IMR-90 (cell line): Measurements from ENCODE around the gene MEF2A. TPM values are rescaled to one million over a fixed set of nuclear protein-coding genes. Genes with fewer than 3 reads are reported as not detected.

ENCODE experiments used
- ATAC-seq: fragments of 200-7000 bp; cut with Tn5 transposase; 2 replicates; pipeline ENCODE4 v1.9.1; 2020; ENCODE audit warnings: low read depth, mild to moderate bottlenecking, moderate library complexity
- BruUV-seq: library from RNA; stranded (reverse); fragments of 400-500 nt; replicated peaks from 2 replicates; lab custom pipeline; 2021; lab: Mats Ljungman, UMichigan
- CTCF ChIA-PET: fragments of 300-600 bp; formaldehyde crosslinking; extraction: SDS; loops from one replicate; lab custom pipeline; 2021; ENCODE audit warnings: antibody characterized with exemption; lab: Yijun Ruan, JAX
- POLR2A ChIA-PET: fragments of 300-600 bp; sonication (Branson Sonifier 250); formaldehyde crosslinking; loops from one replicate; lab custom pipeline; 2022; ENCODE audit warnings: antibody characterized with exemption; ENCODE audit not compliant: unreplicated experiment; lab: Charles Lee
- DNase-seq: peaks from one replicate; pipeline ENCODE4 v3.0.0; 2013
- H2AFZ ChIP-seq: replicated peaks from 2 replicates; pipeline ENCODE3; 2013; ENCODE audit warnings: low read length, mild to moderate bottlenecking; ENCODE audit not compliant: poor library complexity
- H2AK5ac ChIP-seq: 2 replicates; pipeline ENCODE4 v1.6.1; 2013; ENCODE audit warnings: low read depth, low read length, inconsistent platforms
- H2AK9ac ChIP-seq: replicated peaks from 2 replicates; pipeline ENCODE3; 2013; ENCODE audit warnings: mild to moderate bottlenecking, low read depth, low read length, moderate library complexity; ENCODE audit not compliant: poor library complexity
- H2BK120ac ChIP-seq: 2 replicates; pipeline ENCODE4 v1.6.1; 2013; ENCODE audit warnings: low read depth, low read length, inconsistent platforms
- H2BK15ac ChIP-seq: 3 replicates; pipeline ENCODE4 v1.6.1; 2013; ENCODE audit warnings: low read depth, low read length, inconsistent platforms
- H2BK20ac ChIP-seq: 2 replicates; pipeline ENCODE4 v1.6.1; 2013; ENCODE audit warnings: low read depth, mild to moderate bottlenecking, inconsistent platforms, low read length, moderate library complexity
- H2BK5ac ChIP-seq: 2 replicates; pipeline ENCODE4 v1.6.1; 2013; ENCODE audit warnings: mild to moderate bottlenecking, low read depth, low read length, inconsistent platforms; ENCODE audit not compliant: poor library complexity, severe bottlenecking
- H3K14ac ChIP-seq: replicated peaks from 2 replicates; pipeline ENCODE4 v1.6.1; 2013; ENCODE audit warnings: low read depth, low read length, inconsistent platforms
- H3K18ac ChIP-seq: 2 replicates; pipeline ENCODE4 v1.6.1; 2013; ENCODE audit warnings: low read depth, low read length, control low read depth
- H3K23ac ChIP-seq: 2 replicates; pipeline ENCODE4 v1.6.1; 2013; ENCODE audit warnings: low read depth, low read length, inconsistent platforms
- H3K27ac ChIP-seq: 2 replicates; pipeline ENCODE4 v1.5.1; 2013; ENCODE audit warnings: mild to moderate bottlenecking, control low read depth, low read length; ENCODE audit not compliant: insufficient read depth
- H3K27me3 ChIP-seq: 2 replicates; pipeline ENCODE4 v1.6.1; 2013; ENCODE audit warnings: low read length; ENCODE audit not compliant: control insufficient read depth, insufficient read depth
- H3K36me3 ChIP-seq: 2 replicates; pipeline ENCODE4 v1.6.1; 2013; ENCODE audit warnings: low read length, mixed read lengths; ENCODE audit not compliant: control insufficient read depth, insufficient read depth
- H3K4ac ChIP-seq: 2 replicates; pipeline ENCODE4 v1.6.1; 2013; ENCODE audit warnings: low read depth, low read length, inconsistent platforms
- H3K4me1 ChIP-seq: 2 replicates; pipeline ENCODE4 v1.6.1; 2013; ENCODE audit warnings: low read length, mixed read lengths; ENCODE audit not compliant: control insufficient read depth, insufficient read depth
- H3K4me2 ChIP-seq: 2 replicates; pipeline ENCODE4 v1.6.1; 2013; ENCODE audit warnings: low read depth, mild to moderate bottlenecking, control low read depth, low read length, moderate library complexity
- H3K4me3 ChIP-seq: 2 replicates; pipeline ENCODE4 v1.5.1; 2013; ENCODE audit warnings: low read depth, mild to moderate bottlenecking, control low read depth, low read length, moderate library complexity; ENCODE audit not compliant: insufficient read depth
- H3K56ac ChIP-seq: 2 replicates; pipeline ENCODE4 v1.6.1; 2013; ENCODE audit warnings: low read length, inconsistent platforms; ENCODE audit not compliant: insufficient read depth; ENCODE audit errors: extremely low read depth
- H3K79me1 ChIP-seq, 2 experiments: 2 replicates each; pipeline ENCODE4 v1.6.1; 2013; ENCODE audit warnings: low read length in 2 of 2, inconsistent platforms in 1 of 2, low read depth in 1 of 2
- H3K9ac ChIP-seq: 2 replicates; pipeline ENCODE4 v1.6.1; 2013; ENCODE audit warnings: low read depth, low read length, control low read depth
- H3K9me1 ChIP-seq: 2 replicates; pipeline ENCODE4 v1.6.1; 2013; ENCODE audit warnings: low read length, inconsistent platforms; ENCODE audit not compliant: insufficient read depth
- H3K9me3 ChIP-seq: 2 replicates; pipeline ENCODE4 v1.6.1; 2013; ENCODE audit warnings: low read length; ENCODE audit not compliant: control insufficient read depth, insufficient read depth
- H4K20me1 ChIP-seq: 2 replicates; pipeline ENCODE4 v1.6.1; 2013; ENCODE audit warnings: low read length, inconsistent platforms; ENCODE audit not compliant: insufficient read depth
- H4K5ac ChIP-seq: 2 replicates; pipeline ENCODE4 v1.6.1; 2013; ENCODE audit warnings: mild to moderate bottlenecking, low read depth, low read length, control low read depth
- H4K8ac ChIP-seq, 2 experiments: 2 replicates each; pipeline ENCODE4 v1.6.1; 2013; ENCODE audit warnings: low read depth in 2 of 2, low read length in 2 of 2, control low read depth in 1 of 2, inconsistent platforms in 1 of 2
- H4K91ac ChIP-seq: 2 replicates; pipeline ENCODE4 v1.6.1; 2013; ENCODE audit warnings: low read depth, low read length, inconsistent platforms; ENCODE audit not compliant: insufficient read depth
- CEBPB ChIP-seq: IDR thresholded peaks from 2 replicates; pipeline ENCODE4 v1.6.1; 2012; ENCODE audit warnings: low read depth, low read length, improper control_type of control experiment
- ELK1 ChIP-seq: fragments of 150-350 bp; IDR thresholded peaks from 2 replicates; pipeline ENCODE4 v1.6.1; 2016; ENCODE audit warnings: low read depth, mild to moderate bottlenecking, low read length, moderate library complexity, borderline replicate concordance
- FOS ChIP-seq: fragments of 150-350 bp; IDR thresholded peaks from 2 replicates; pipeline ENCODE4 v1.6.1; 2016; ENCODE audit warnings: low read depth, low read length
- MAZ ChIP-seq: IDR thresholded peaks from 2 replicates; pipeline ENCODE4 v1.6.1; 2012; ENCODE audit warnings: low read depth, mild to moderate bottlenecking, low read length, improper control_type of control experiment, moderate library complexity, borderline replicate concordance
- MXI1 ChIP-seq: IDR thresholded peaks from 2 replicates; pipeline ENCODE4 v1.6.1; 2012; ENCODE audit warnings: low read depth, mild to moderate bottlenecking, low read length, moderate library complexity, borderline replicate concordance
- RAD21 ChIP-seq: IDR thresholded peaks from 2 replicates; pipeline ENCODE4 v1.6.1; 2012; ENCODE audit warnings: low read length, improper control_type of control experiment
- RCOR1 ChIP-seq: IDR thresholded peaks from 2 replicates; pipeline ENCODE4 v1.6.1; 2012; ENCODE audit warnings: mild to moderate bottlenecking, low read length, improper control_type of control experiment; ENCODE audit not compliant: insufficient replicate concordance
- RFX5 ChIP-seq: IDR thresholded peaks from 2 replicates; pipeline ENCODE4 v1.8.0; 2012; ENCODE audit warnings: low read depth, mild to moderate bottlenecking, low read length, moderate library complexity
- WGBS, 2 experiments: methylation state at CpG; one replicate each; pipeline versions ENCODE4 v1.1.5 to v1.1.7; 2013; ENCODE audit warnings: missing lambda C conversion rate in 2 of 2; ENCODE audit not compliant: insufficient read length in 1 of 2; ENCODE audit errors: extremely low coverage in 2 of 2; 5-methylcytosine and 5-hydroxymethylcytosine counted together
- dilution Hi-C: fragments of 300-500 bp; cut with HindIII; formaldehyde crosslinking; loops from one replicate; pipeline ENCODE4 v1.14.3; 2018; ENCODE audit warnings: low sequenced_read_pairs; ENCODE audit not compliant: unreplicated experiment
- in situ Hi-C: fragments of 300-500 bp; cut with MboI; formaldehyde crosslinking; loops from 3 replicates; pipeline ENCODE4 v1.14.3; 2019; ENCODE audit warnings: low sequenced_read_pairs, inconsistent platforms, mixed read lengths
- intact Hi-C: fragments of 100-400 bp; cut with micrococcal nuclease; formaldehyde crosslinking; loops from 2 replicates; pipeline ENCODE4 v1.10.0; 2022
- polyA plus RNA-seq, 3 experiments: library from polyadenylated mRNA; depleted of rRNA; stranded (reverse); fragments of >200 nt; gene quantifications; 2 replicates each; pipeline ENCODE4 v1.2.3, GENCODE V29; 2012; ENCODE audit warnings: low replicate concordance in 1 of 3
- total RNA-seq: library from RNA; depleted of rRNA; stranded (reverse); fragments of >200 nt; gene quantifications from 2 replicates; pipeline ENCODE4 v1.2.3, GENCODE V29; 2012

The MEF2A gene
- total and polyA plus RNA-seq, 2 of the 4 experiments (the other 2 are of a cell fraction) = 16.1 to 16.7 TPM

GRCh38 chr15:99677540-99678134, 111.9 kb downstream of the MEF2A start:
- in situ Hi-C loops = no loop called here
- H2AK9ac ChIP-seq = no peak overlapping the region
- no peak overlapping the region for H2BK15ac ChIP-seq
- DNase-seq (no peak), ATAC-seq (no peak)
- no peaks in the 10 kb centered on the region for H3K27me3 ChIP-seq
- CTCF ChIA-PET = no interaction called here
- H4K8ac ChIP-seq = no peak overlapping the region
- 100% methylated on average over 1 of the region's 4 CpGs; no CpG with 5 or more reads in 1 of the 2 experiments for WGBS, 2 experiments
- H2BK5ac ChIP-seq = no peak overlapping the region
- H3K36me3 ChIP-seq = peaks cover 14% of the 10 kb centered on the region
- no peak overlapping the region for H4K5ac ChIP-seq
- H3K9ac ChIP-seq = no peak overlapping the region
- H3K18ac ChIP-seq = no peak overlapping the region
- H2BK120ac ChIP-seq = no peak overlapping the region
- no peak overlapping the region for H3K4me3 ChIP-seq
- no peak overlapping the region for H2AFZ ChIP-seq
- intact Hi-C loops = no loop called here
- H4K20me1 ChIP-seq = no peaks in the 10 kb centered on the region
- H3K27ac ChIP-seq = no peak overlapping the region
- no peak overlapping the region for H3K56ac ChIP-seq
- H3K4me1 ChIP-seq = no peaks in the 10 kb centered on the region
- no peak overlapping the region for H3K4ac ChIP-seq
- H3K14ac ChIP-seq = no peak overlapping the region
- no peak overlapping the region for H3K4me2 ChIP-seq
- no peaks in the 10 kb centered on the region for H3K9me3 ChIP-seq
- peaks cover 6% of the 10 kb centered on the region; the same call in 1 of the 2 replicates for H3K9me1 ChIP-seq
- dilution Hi-C loops = no loop called here
- H4K91ac ChIP-seq = no peak overlapping the region
- BruUV-seq = no TSS peak
- H2AK5ac ChIP-seq = no peak overlapping the region
- POLR2A ChIA-PET = no interaction called here
- no peak overlapping the region for H3K23ac ChIP-seq
- H2BK20ac ChIP-seq = no peak overlapping the region
- no peak for TF ChIP-seq RAD21
- TF ChIP-seq CEBPB = no peak
- TF ChIP-seq MAZ = no peak
- no peak for TF ChIP-seq MXI1
- TF ChIP-seq ELK1 = no peak
- TF ChIP-seq RFX5 = no peak
- no peak for TF ChIP-seq FOS
- TF ChIP-seq RCOR1 = no peak
- peaks cover 2 to 11% of the 10 kb centered on the region in 2 experiments; a peak in 3 of 4 replicates for H3K79me1 ChIP-seq
